ENCODE results near the gene RETREG3.
"Not testable (repeated sequence)": the region's sequence is repeated elsewhere in the genome, so short reads cannot be mapped to it uniquely, and the experiment has no call there.

Gene RETREG3

DNA sequence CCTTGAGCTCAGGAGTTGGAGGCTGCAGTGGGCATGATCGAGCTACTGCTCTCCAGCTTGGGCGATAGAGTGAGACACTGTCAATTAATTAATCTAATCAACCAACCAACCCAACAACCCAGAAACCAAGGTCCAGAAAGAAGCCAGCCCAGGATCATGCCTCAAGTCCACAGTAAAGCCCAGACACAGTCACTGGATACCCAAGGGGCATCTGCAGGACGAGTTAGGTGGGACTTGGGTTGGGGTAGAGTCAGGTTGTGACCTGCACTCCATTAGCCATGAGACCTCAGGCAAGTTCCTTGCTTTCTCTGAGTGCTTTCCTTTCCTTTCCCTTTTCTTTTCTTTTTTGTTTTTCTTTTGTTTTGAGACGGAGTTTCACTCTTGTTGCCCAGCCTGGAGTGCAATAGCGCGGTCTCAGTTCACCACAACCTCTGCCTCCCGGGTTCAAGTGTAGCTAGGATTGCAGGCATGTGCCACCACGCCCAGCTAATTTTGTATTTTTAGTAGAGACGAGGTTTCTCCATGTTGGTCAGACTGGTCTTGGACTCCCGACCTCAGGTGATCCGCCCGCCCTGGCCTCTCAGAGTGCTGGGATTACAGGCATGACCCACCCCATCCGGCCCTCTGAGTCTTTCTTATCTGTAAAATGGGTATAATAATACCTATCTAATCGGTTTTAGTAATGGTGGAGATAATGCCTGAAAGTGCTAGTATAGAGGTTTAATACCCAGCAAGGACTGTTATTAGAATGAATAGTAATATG lies 60.0 kb downstream of the RETREG3 start:
- no peak for DNase-seq

DNA sequence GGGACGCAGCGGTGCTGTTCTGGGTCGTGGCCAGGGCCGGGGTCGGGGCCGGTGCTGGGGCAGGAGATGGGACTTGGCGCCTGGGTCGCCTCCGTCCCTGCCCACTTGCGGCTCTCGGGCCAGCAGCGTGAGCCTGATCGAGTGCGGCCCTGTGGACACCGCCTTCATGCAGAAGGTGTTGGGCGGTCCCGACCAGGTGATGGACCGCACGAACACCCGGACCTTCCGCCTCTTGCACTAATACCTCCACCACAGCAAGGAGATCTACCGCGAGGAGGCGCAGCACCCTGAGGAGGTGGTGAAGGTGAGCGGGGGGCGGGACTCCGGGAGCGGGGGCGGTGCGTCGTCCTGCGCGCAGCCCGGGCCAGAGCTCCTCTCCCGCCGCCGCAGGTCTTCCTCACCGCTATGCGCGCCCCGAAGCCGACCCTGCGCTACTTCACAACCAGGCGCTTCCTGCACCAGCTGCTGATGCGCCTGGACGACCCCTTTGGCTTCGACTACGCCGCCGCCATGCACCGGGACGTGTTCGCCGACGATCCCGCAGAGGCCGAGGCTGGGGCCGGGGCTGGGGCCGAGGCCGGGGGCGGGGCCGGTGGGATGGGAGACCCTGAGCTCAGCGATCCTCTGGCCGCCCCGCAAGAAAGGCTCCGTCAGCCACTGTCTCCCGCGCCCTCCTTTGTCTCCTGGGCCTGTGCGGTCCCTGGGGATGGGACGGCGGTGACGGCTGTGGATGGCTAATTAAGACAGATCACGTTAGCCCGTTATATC lies 60.9 kb downstream of the RETREG3 start:
- DNase-seq, result no peak

DNA sequence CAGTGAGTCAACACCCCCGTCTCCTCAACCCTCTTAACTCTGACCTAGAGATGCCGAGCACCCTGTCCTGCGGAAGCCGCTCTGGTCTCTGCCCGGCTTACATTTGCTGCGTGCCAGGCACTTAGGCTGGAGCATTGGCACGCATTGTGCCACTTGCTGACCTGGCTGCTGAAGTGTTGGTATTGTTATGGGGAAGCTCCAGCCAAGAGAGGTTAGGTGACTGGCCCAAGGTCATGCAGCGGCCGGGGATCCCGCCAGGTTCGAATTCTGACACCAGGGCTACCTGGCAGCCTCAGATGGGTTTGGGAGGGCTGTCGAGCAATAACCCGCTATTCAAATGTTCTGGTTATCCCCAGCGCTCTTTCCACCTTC lies 61.5 kb downstream of the RETREG3 start:
- no peak for DNase-seq

DNA sequence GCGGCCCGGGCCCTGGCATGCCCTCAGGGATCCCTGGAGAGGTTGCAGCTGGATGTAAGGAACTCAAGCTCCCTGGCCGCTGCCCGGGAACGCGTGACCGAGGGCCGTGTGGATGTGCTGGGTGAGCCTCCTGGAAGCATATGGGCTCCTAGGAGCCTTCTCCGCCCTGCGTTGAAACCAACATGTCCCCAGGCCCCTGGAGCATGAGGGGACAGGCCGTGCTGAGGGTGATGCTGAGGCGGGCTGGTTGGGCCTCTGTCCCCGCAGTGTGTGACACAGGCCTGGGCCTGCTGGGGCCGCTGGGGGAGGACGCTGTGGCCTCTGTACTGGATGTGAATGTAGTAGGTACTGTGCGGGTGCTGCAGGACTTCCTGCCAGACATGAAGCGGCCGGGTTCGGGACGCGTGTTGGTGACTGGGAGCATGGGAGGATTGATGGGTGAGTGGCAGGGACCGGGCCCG lies 62.1 kb downstream of the RETREG3 start:
- DNase-seq, result no peak

DNA sequence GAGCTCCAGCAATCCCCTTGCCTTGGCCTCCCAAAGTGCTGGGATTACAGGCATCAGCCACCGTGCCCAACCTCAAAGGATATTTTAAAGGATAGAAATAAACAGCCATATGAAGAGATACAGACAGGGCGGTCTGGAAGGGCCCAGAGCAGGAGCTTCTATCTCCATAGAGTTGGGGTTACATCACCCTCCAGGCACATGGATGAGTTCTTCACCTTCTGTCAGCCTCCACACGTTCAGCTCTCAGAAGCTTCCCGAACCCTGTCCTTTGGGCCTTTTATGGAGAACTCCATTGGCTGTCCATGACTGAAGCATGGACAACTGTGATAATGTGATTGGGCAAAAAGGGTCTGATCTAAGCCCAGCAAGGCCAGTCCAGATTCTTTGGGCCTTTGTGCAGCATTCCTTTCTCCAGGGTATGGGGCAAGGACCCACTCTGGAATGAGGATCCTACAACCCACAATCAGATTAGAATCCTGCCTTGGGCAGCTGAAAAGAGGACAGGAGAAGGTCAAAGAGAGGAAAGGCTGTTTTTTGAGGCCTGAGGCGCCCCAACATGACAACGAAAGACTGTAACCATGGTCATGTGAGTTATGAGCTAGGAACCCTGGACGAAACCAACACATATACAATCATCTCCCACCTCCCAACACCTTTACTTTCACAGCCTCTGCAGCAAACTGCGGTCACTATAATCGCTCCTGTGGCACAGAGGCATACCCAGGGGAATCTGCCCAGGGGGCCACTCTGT lies 63.2 kb downstream of the RETREG3 start:
- DNase-seq, result not testable (repeated sequence)

DNA sequence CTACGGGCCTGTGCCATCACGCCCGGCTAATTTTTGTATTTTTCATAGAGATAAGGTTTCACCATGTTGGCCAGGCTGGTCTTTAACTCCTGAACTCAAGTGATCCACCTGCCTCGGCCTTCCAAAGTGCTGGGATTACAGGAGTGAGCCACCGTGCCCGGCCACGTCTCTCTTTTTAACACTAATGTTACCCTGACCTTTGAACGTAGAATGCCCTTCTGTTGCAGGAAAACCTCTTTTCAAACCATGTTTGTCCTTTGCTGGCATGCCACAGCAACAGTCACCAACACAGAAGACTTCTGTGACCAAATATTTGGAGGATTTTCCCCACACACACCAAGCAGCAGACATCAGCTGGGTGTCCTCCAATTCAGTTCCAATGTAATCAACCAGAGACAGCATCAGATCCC lies 64.3 kb downstream of the RETREG3 start:
- DNase-seq, result no peak

DNA sequence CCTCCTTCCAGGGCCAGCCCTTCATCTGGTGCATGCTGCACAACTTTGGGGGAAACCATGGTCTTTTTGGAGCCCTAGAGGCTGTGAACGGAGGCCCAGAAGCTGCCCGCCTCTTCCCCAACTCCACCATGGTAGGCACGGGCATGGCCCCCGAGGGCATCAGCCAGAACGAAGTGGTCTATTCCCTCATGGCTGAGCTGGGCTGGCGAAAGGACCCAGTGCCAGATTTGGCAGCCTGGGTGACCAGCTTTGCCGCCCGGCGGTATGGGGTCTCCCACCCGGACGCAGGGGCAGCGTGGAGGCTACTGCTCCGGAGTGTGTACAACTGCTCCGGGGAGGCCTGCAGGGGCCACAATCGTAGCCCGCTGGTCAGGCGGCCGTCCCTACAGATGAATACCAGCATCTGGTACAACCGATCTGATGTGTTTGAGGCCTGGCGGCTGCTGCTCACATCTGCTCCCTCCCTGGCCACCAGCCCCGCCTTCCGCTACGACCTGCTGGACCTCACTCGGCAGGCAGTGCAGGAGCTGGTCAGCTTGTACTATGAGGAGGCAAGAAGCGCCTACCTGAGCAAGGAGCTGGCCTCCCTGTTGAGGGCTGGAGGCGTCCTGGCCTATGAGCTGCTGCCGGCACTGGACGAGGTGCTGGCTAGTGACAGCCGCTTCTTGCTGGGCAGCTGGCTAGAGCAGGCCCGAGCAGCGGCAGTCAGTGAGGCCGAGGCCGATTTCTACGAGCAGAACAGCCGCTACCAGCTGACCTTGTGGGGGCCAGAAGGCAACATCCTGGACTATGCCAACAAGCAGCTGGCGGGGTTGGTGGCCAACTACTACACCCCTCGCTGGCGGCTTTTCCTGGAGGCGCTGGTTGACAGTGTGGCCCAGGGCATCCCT lies 65.7 kb downstream of the RETREG3 start:
- DNase-seq, result no peak

DNA sequence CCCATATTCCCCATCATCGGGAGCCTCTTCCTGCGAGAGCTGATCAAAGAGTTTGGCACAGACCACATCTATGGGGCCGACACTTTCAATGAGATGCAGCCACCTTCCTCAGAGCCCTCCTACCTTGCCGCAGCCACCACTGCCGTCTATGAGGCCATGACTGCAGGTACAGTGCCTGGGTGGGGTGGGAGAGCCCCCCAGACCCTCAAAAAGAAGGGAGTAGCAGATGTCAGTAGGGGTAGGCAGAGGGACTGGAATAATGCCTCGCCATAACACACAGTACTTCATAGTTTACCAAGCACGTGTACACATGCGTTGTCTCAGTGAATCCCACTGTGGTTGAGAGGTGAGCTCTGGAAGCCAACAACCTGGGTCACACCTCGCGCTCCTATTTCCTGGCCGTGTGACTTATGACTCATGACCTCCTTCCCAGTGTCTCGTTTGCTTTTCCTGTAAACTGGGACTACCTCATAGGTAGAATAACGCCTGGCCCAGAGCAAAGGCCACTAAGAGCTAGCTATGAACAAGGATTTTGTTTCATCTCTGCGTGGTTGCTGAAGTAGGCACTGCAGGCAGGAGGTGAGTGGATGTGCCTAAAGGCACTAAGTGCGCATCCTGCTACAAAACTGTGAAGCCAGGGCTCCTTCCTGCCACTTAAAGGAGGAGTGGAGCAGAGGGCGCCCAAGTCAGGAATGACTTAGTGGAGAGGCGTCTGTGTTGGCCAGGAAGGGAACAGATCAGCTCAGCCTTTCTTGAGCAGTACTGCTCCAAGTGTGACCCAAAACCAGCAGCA lies 67.9 kb downstream of the RETREG3 start:
- no peak for DNase-seq

DNA sequence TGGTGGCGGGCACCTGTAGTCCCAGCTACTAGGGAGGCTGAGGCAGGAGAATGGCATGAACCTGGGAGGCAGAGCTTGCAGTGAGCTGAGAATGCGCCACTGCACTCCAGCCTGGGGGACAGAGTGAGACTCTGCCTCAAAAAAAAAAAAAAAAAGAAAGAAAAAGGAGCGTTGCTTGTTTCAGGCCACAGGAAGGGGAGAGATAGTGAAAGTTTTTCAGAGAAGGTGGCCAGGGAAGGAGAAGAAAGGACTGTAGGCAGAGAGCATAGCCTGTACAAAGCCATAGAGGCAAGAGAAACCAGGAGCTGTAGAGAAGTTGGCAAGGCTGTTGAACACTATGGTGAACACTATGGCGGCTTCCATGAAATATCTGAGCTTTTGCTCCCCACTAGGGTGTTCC lies 68.6 kb downstream of the RETREG3 start:
- DNase-seq, result not testable (repeated sequence)

DNA sequence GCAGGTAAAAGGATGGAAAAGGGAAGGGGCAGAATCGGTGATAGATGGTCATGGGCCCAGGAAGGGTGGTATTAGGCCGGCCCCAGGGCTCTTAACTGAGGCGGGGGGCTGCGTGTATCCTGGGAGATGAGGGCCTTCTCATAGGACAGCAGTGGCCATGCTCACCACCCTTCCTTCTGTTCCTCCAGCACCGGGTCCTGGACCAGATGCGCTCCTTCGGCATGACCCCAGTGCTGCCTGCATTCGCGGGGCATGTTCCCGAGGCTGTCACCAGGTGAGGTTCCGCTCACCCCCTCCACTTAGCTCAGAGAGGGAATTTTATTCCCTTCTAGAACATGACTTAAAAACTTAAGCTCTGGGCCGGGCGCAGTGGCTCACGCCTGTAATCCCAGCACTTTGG lies 70.7 kb downstream of the RETREG3 start:
- DNase-seq, result no peak

DNA sequence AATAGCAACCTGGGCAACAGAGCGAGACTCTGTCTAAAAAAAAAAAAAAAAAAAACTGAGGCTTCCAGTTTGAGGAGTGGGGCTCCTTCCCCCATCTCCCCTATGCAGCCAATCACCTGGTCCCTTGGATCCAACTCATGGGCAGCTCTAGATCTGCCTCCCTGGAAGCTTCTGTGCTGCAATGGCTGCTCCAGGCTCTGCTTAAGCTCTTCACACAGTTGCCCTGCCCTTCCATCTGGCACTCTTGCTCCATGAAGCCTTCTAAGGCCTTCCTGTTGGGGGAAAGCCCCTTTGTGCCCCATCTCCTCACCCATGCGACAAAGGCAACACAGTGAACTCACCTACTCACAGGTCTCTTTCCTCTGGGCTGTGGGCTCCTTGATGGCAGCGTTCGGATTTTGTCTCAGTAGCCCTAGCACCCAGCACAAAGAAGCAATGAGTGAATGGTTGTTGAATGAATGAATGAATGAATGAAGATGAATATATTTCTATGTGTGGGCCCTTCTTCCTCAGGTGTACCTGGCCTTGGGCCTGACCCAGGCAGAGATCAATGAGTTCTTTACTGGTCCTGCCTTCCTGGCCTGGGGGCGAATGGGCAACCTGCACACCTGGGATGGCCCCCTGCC lies 71.2 kb downstream of the RETREG3 start:
- no peak for DNase-seq

DNA sequence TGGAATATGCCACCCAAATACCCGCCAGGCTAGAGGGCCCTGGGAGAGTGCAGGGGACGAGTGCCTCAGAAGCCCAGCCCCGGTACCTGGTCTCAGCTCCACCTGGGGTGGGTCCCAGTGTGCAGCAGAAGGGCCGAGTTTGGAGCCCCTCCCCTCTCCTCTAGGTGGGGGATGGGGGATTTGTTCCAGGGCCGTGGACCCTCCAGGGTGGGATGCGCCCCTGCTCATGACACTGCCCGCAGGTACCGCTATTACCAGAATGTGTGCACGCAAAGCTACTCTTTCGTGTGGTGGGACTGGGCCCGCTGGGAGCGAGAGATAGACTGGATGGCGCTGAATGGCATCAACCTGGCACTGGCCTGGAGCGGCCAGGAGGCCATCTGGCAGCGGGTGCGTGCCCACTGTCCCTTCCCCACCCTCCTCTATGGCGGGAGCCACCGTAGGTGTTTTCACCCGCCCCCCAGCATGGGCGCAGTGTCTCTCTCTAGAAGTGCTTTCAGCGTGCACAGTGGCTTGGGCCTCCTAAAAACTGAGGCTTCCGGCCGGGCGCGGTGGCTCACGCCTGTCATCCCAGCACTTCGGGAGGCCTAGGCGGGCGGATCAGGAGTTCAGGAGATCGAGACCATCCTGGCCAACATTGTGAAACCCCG lies 71.9 kb downstream of the RETREG3 start:
- no peak for DNase-seq

DNA sequence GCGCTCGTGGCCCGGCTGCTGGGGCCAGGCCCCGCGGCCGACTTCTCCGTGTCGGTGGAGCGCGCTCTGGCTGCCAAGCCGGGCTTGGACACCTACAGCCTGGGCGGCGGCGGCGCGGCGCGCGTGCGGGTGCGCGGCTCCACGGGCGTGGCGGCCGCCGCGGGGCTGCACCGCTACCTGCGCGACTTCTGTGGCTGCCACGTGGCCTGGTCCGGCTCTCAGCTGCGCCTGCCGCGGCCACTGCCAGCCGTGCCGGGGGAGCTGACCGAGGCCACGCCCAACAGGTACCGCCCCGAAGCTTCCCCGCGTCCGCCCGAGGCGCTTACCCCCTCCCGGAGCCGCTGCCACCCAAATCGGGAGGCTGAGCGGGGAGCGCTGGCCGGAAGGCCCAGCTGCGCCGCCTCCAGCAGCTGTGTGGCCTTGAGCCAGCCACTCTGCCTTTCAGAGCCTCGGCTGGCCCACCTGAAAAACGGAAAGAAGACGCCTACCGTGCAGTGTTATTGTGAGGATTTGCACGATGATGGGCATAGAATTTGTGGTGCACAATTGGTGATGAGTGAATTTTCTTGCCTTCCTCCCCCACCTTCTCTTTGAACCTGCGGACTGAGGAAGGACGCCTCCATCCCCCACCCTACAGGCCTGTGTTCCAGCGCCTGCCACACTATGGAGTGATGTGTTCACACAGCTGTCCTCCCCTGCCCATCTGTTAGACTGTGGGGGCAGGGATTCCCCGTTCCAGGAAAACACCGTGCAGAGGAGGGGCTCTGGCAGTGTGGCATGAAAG lies 72.6 kb downstream of the RETREG3 start:
- DNase-seq, result no peak

DNA sequence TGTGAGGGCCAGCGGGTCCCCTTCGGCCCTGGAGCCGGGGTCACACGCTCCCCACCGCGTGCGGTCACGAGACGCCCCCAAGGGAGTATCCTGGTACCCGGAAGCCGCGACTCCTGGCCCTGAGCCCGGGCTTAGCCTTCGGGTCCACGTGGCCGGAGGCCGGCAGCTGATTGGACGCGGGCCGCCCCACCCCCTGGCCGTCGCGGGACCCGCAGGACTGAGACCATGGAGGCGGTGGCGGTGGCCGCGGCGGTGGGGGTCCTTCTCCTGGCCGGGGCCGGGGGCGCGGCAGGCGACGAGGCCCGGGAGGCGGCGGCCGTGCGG lies 73.2 kb downstream of the RETREG3 start, which contains the start of gene NAGLU:
TSS of gene NAGLU (plus strand) at position 194 of the 324 bp plus-strand sequence. CDS start at position 226, 32 bp downstream.
- DNase-seq, result peak; percentile 25

DNA sequence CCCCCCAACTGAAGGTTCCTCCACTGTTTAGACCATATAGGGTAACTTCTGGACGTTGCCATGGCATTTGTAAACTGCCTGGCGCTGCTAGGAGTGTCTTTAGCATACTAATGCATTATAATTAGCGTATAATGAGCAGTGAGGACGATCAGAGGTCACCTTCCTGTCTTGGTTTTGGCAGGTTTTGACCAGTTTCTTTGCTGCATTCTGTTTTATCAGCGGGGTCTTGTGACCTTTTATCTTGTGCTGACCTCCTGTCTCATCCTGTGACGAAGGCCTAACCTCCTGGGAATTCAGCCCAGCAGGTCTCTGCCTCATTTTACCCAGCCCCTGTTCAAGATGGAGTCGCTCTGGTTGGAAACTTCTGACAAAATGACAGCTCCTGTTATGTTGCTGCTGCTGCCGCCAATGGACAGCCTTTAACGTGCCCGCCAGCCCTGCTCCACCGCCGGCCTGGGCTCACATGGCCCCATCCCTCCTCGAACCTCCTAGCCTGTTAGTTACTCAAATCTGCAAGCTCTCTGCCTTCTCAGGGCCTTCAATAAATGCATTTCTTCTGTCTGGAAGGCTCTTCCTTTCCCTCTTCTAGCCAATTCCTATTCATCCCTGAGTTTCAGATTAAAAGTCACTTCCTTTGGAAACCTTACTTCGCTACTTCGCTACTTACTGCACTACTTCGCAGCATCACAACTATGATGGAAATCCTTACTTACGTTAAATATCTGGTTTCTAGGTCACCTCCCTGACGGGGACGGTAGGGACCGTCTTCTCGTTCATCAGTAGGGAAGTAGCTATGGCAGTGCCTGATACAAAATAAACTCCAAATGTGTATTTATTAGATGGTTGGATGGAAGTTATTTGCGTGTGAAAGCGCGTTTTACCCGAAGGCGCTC lies 73.8 kb downstream of the RETREG3 start:
- DNase-seq, result no peak

DNA sequence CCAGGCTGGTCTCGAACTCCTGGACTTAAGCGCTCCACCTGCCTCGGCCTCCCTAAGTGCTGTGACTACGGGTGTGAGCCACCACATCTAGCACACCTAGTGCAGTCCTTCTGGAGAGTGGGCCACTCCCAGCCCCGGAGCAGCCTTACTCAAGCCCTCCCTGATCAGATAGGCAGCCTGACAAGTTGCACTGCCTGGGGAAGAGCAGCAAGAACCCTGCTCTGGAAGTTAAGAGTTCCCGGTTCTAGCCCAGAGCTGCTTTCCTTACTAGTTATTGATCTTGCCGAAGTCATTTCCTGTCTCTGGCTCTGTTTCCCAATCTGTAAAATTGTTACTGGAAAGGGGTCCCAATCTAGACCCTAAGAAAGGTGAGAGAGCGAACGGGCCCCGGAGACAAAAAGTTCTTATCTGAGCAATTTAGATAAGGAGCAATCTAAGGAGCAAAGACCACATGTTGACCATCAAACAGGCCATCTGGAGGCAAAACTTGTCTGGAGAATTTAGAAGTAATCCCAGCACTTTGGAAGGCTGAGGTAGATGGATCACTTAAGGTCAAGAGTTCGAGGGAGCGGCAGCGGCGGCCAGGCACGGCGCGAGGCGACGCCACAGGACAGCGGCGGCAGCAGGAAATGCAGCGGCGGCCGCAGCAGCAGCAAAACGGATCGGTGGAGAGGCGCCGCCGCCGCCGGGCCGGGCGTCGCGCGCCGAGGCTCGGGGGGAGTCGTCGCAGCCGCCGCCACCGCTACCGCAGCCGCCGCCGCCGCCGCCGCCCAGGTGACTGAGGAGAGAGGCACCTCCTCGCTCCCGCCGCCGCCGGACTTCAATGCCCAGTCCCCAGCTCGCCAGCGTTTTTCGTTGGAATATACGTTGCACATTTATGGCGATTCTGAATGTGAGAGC lies 77.5 kb downstream of the RETREG3 start:
- DNase-seq, result no peak

DNA sequence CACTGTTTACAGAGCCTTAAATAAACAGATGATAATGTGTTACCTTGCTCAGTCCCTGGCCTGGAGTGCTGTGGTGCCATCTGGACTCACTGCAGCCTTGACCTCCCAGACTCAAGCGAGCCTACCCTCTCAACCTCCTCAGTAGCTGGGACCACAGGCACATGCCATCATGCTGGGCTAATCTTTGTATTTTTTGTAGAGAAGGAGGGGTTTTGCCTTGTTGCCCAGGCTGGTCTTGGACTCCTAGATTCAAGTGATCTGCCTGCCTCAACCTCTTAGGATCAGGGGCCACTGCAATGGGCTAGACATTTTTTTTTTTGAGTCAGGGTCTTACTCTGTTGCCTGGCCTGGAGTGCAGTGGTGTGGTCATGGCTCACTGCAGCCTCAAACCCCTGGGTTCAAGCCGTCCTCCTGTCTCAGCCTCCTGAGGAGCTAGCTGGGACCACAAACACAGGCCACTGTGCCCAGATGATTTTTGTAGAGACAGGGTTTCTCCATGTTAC lies 78.2 kb downstream of the RETREG3 start:
- DNase-seq, result no peak
